GM10847 (cell line): ENCODE data around the gene OLIG1.

ENCODE experiments used
- POLR2A ChIP-seq: IDR thresholded peaks from 2 replicates; pipeline ENCODE4 v1.6.1; 2011; ENCODE audit not compliant: insufficient read length; ENCODE audit errors: extremely low read depth

Gene OLIG1

GRCh38 chr21:33028287-33028670 is 41.7 kb upstream of the OLIG1 start:
- TF ChIP-seq POLR2A: no peak

- TF ChIP-seq POLR2A: no peak
These were observed 41.1 kb upstream of the OLIG1 start for GRCh38 chr21:33028773-33029384.

- TF ChIP-seq POLR2A: no peak
These were observed 40.5 kb upstream of the OLIG1 start for GRCh38 chr21:33029385-33029921.

- no peak for TF ChIP-seq POLR2A
These were observed 39.9 kb upstream of the OLIG1 start for GRCh38 chr21:33029975-33030461.

- TF ChIP-seq POLR2A: no peak
These were observed 39.3 kb upstream of the OLIG1 start for GRCh38 chr21:33030633-33031032.

- no peak for TF ChIP-seq POLR2A
These were observed 38.6 kb upstream of the OLIG1 start for GRCh38 chr21:33031152-33031911.

- TF ChIP-seq POLR2A: no peak
These were observed 37.4 kb upstream of the OLIG1 start for GRCh38 chr21:33032434-33033047.

GRCh38 chr21:33033094-33033951 is 36.6 kb upstream of the OLIG1 start:
- no peak for TF ChIP-seq POLR2A

- TF ChIP-seq POLR2A: no peak
These were observed 36.0 kb upstream of the OLIG1 start for GRCh38 chr21:33033961-33034413.

- TF ChIP-seq POLR2A: no peak
These were observed 34.8 kb upstream of the OLIG1 start for GRCh38 chr21:33035147-33035546.

GRCh38 chr21:33036430-33037162 is 33.3 kb upstream of the OLIG1 start:
- no peak for TF ChIP-seq POLR2A

GRCh38 chr21:33037501-33037900 is 32.4 kb upstream of the OLIG1 start:
- no peak for TF ChIP-seq POLR2A

- no peak for TF ChIP-seq POLR2A
These were observed 30.4 kb upstream of the OLIG1 start for GRCh38 chr21:33039536-33039935.

GRCh38 chr21:33040215-33040614 is 29.7 kb upstream of the OLIG1 start:
- TF ChIP-seq POLR2A: no peak

- no peak for TF ChIP-seq POLR2A
These were observed 28.0 kb upstream of the OLIG1 start for GRCh38 chr21:33041981-33042380.

GRCh38 chr21:33042812-33043211 is 27.1 kb upstream of the OLIG1 start:
- no peak for TF ChIP-seq POLR2A
